ENCODE results near the gene COL4A2. TPM values are rescaled to one million over a fixed set of nuclear protein-coding genes. Genes with fewer than 3 reads are reported as not detected.
A peak's percentile ranks its signal among the peaks of the same experiment; 100 is the strongest.

The COL4A2 gene
- total RNA-seq, 1 donor from 2014 or later, result 159 TPM

GRCh38 chr13:110336108-110336507 lies 29.0 kb downstream of the COL4A2 start:
- Mint-ChIP-seq H3K27me3 (ENCODE audit: low read depth) (no peaks in the 10 kb centered on the region), H3K4me3 (no peak overlapping the region), H3K36me3 (ENCODE audit: low read depth) (peaks cover 22% of the 10 kb centered on the region), H3K4me1 (peaks cover 50% of the 10 kb centered on the region), H3K27ac (ENCODE audit: unreplicated experiment) (peak overlapping the region; percentile 9), H3K9me3 (no peaks in the 10 kb centered on the region)
- no peak for TF ChIP-seq CTCF (conservative IDR thresholded peaks at IDR 0.05)
- DNase-seq (ENCODE audit: low read depth, low spot score), result no peak

DNA sequence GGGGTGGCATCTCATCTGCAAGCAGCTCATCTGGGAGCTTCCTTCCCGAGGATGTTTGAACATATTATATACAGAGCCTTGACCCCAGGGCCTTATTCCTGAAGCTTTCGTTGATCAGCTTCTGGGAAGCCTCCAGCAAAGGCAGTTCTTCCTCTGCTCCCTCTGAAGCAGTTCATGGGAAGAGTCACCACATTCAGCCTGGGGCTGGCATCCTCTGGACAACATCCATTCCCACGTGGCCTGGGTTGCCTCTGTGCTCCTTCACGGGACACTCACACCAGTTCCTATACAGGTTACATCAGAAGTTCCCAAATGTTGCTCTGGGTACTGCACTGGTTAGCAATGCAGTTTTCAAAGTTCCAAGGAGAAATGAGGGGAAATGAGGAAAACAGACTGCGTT lies 29.6 kb downstream of the COL4A2 start:
- no peak overlapping the region for H3K27ac Mint-ChIP-seq (ENCODE audit: unreplicated experiment)
- H3K27me3 Mint-ChIP-seq (ENCODE audit: low read depth), result no peaks in the 10 kb centered on the region
- H3K9me3 Mint-ChIP-seq, result no peaks in the 10 kb centered on the region
- H3K4me1 Mint-ChIP-seq, result peaks cover 56% of the 10 kb centered on the region
- H3K4me3 Mint-ChIP-seq, result no peak overlapping the region
- H3K36me3 Mint-ChIP-seq (ENCODE audit: low read depth), result peaks cover 21% of the 10 kb centered on the region
- TF ChIP-seq CTCF (conservative IDR thresholded peaks at IDR 0.05), result no peak
- no peak for DNase-seq (ENCODE audit: low read depth, low spot score)

DNA sequence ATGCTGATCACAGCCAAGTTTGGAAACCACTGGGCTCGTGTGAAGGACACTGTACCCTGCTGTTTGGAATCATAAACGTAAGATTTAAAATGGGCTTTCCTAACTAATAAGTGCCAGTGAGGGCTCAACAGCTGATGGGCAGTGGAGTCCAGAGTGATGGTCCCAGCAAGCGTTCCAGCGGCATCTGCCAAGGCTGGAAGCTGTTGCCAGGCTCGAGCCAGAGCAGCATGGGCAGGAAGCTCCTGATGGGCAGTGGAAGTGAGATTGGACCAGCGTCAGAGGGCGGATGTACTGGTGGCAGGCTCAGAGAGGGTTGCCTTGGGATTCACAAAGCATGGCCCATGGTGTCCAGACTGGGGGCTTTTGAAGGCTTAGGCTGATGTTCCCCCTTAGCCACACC lies 30.2 kb downstream of the COL4A2 start:
- Mint-ChIP-seq H3K27me3 (ENCODE audit: low read depth) (no peaks in the 10 kb centered on the region), H3K4me1 (peaks cover 60% of the 10 kb centered on the region), H3K36me3 (ENCODE audit: low read depth) (peaks cover 18% of the 10 kb centered on the region), H3K9me3 (no peaks in the 10 kb centered on the region), H3K4me3 (no peak overlapping the region), H3K27ac (ENCODE audit: unreplicated experiment) (no peak overlapping the region)
- DNase-seq (ENCODE audit: low read depth, low spot score), result no peak
- no peak for TF ChIP-seq CTCF (conservative IDR thresholded peaks at IDR 0.05)

DNA sequence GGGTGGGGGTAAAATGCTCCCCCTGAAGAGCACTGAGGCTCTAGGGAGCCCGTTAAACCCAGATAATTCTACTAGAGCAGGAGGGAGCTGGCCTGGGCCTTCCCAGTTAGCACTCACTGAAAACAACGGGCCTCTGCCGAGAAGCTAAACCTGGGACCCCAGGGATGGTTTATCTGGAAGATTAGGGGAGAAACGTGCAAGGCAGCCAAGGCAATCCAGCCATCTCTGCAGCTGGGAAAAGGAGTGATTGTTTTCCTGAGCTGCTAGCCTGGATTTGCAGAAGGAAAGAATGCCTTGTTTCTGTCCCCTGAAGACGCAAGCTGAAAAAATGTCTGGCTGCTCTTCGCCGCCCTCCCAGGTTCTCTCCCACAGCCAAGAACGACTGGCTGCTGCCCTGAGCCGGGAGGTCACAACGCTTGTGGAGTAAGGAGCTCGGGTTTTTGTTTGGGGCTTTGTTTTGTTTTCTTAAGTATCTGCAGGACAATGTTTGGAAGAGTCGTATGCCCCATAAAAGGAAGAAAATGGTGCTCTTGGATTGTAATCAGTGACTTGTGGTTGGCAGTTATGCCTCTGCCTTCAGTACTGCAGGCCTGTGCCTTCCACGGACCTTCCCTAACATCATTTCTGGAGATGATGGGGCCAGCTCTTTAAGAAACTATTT lies 31.5 kb downstream of the COL4A2 start:
- TF ChIP-seq CTCF (conservative IDR thresholded peaks at IDR 0.05), result no peak
- Mint-ChIP-seq H3K4me1 (peaks cover 60% of the 10 kb centered on the region), H3K4me3 (peak overlapping the region; percentile 18), H3K36me3 (ENCODE audit: low read depth) (peaks cover 13% of the 10 kb centered on the region), H3K9me3 (no peaks in the 10 kb centered on the region), H3K27ac (ENCODE audit: unreplicated experiment) (peak overlapping the region; percentile 89), H3K27me3 (ENCODE audit: low read depth) (no peaks in the 10 kb centered on the region)
- DNase-seq (ENCODE audit: low read depth, low spot score), result no peak

DNA sequence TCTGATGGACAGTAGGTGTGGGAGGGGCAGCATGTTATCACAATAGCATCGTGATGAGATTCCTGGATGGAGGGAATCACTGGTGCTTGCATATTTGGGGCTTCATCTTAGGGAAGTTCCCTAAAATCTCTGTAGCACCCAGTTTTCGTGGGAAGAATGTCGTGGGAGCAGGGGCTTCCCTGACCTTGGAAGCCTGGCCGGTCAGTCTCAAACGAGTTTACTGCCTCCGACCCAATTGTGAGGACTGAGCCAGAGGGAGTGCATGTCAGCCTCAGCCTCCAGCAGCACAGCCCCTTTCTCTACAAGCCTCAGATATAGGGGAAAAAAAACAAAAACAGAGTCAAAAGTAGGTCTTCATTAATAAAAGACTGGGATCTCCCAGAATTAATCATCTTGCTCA lies 32.2 kb downstream of the COL4A2 start:
- Mint-ChIP-seq H3K27me3 (ENCODE audit: low read depth) (no peaks in the 10 kb centered on the region), H3K4me1 (peaks cover 60% of the 10 kb centered on the region), H3K9me3 (peaks cover 2% of the 10 kb centered on the region), H3K4me3 (no peak overlapping the region), H3K36me3 (ENCODE audit: low read depth) (peaks cover 11% of the 10 kb centered on the region), H3K27ac (ENCODE audit: unreplicated experiment) (no peak overlapping the region)
- TF ChIP-seq CTCF (conservative IDR thresholded peaks at IDR 0.05), result no peak
- DNase-seq (ENCODE audit: low read depth, low spot score), result no peak

Data from neural crest cell (in vitro differentiated cells).